Hematopoietic multipotent progenitor cell treated with erythropoietin and hydrocortisone succinate and interleukin-3 and kit ligand, for 6 days (in vitro differentiated cells): ENCODE data around the gene RBPJL.

Source experiments
- DNase-seq: peaks from one replicate; pipeline ENCODE4 v3.0.0-alpha.2; 2015

The RBPJL gene

GRCh38 chr20:45363611-45364492 lies 57.2 kb downstream of the RBPJL start:
- no peak for DNase-seq

- no peak for DNase-seq
Observed at GRCh38 chr20:45365444-45365970, 58.9 kb downstream of the RBPJL start.

GRCh38 chr20:45366192-45366591 lies 59.6 kb downstream of the RBPJL start:
- DNase-seq: no peak

- DNase-seq: no peak
Observed at GRCh38 chr20:45366631-45367030, 60.0 kb downstream of the RBPJL start.

GRCh38 chr20:45367126-45367525 lies 60.5 kb downstream of the RBPJL start:
- no peak for DNase-seq
